ENCODE data around the gene PDGFB. TPM values are rescaled to one million over a fixed set of nuclear protein-coding genes. Genes with fewer than 3 reads are reported as not detected.

The PDGFB gene
- total RNA-seq, 2 donors from 2014 or later = 5.9 to 10.4 TPM

DNA sequence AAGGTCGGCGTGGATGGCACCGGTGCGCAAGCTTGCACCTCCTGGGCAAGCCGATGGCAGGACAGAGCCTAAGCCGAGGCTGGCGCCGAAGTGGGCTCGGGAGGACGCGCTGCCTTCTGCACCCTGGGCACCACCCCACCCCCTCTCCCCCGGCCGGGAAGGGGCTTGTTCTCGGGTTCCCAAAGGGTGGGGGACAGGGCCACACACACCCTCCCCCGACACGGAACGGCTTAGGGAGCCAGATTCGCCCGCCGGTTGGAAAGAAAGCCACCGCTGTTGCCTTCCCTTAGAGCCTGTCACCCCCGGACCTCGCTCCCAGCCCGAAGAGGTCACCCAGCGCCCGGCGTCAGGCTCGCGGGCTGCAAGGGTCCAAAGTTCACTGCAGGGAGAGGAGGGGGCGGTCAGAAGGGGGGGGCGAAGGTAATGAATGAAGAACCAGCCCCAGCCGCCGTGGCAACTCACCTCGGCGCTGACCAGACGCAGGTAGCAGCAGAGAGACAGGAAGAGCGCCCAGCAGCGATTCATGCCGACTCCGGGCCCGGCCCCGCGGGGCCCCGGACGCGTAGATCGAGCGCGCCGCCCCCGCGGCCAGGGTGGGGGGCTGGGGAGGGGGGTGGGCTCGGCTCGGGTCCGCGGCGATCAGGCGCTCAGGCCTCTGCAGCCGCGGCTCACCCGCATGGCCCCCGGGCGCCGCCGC lies 1.2 kb downstream of the PDGFB start:
- H3K4me1 Mint-ChIP-seq = peaks cover 16% of the 10 kb centered on the region
- Histone ChIP-seq H3K27ac (ENCODE audit: low read depth, low read length) (no peak overlapping the region), H3K36me3 (ENCODE audit: control insufficient read depth, insufficient read depth, low read length) (no peaks in the 10 kb centered on the region), H3K9ac (ENCODE audit: extremely low read depth, low read length, poor library complexity, severe bottlenecking) (peak overlapping the region; percentile 34), H3K9me3 (ENCODE audit: control insufficient read depth, low read length) (no peaks in the 10 kb centered on the region), H3K4me1 (ENCODE audit: control insufficient read depth, insufficient read depth, low read length) (no peaks in the 10 kb centered on the region), H3K27me3 (ENCODE audit: control insufficient read depth, insufficient read depth, low read length, poor library complexity, severe bottlenecking) (peaks cover 36% of the 10 kb centered on the region), H3K4me3 (ENCODE audit: low read length) (peak overlapping the region; percentile 71)
- no peak overlapping the region for H3K27ac Mint-ChIP-seq
- peak; percentile 78 for DNase-seq
- H3K9me3 Mint-ChIP-seq = no peaks in the 10 kb centered on the region
- H3K4me3 Mint-ChIP-seq = peak overlapping the region; percentile 76
- no peaks in the 10 kb centered on the region for H3K36me3 Mint-ChIP-seq (ENCODE audit: low read depth)
- WGBS, 2 experiments (ENCODE audit: insufficient coverage in 1 of 2, insufficient read length in 1 of 2) = 0 to 1% methylated on average over 15 to 60 of the region's 65 CpGs
- TF ChIP-seq, protein P1, sequence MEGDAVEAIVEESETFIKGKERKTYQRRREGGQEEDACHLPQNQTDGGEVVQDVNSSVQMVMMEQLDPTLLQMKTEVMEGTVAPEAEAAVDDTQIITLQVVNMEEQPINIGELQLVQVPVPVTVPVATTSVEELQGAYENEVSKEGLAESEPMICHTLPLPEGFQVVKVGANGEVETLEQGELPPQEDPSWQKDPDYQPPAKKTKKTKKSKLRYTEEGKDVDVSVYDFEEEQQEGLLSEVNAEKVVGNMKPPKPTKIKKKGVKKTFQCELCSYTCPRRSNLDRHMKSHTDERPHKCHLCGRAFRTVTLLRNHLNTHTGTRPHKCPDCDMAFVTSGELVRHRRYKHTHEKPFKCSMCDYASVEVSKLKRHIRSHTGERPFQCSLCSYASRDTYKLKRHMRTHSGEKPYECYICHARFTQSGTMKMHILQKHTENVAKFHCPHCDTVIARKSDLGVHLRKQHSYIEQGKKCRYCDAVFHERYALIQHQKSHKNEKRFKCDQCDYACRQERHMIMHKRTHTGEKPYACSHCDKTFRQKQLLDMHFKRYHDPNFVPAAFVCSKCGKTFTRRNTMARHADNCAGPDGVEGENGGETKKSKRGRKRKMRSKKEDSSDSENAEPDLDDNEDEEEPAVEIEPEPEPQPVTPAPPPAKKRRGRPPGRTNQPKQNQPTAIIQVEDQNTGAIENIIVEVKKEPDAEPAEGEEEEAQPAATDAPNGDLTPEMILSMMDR (conservative IDR thresholded peaks at IDR 0.05) = no peak
- peaks cover 44% of the 10 kb centered on the region for H3K27me3 Mint-ChIP-seq (ENCODE audit: insufficient read depth)

DNA sequence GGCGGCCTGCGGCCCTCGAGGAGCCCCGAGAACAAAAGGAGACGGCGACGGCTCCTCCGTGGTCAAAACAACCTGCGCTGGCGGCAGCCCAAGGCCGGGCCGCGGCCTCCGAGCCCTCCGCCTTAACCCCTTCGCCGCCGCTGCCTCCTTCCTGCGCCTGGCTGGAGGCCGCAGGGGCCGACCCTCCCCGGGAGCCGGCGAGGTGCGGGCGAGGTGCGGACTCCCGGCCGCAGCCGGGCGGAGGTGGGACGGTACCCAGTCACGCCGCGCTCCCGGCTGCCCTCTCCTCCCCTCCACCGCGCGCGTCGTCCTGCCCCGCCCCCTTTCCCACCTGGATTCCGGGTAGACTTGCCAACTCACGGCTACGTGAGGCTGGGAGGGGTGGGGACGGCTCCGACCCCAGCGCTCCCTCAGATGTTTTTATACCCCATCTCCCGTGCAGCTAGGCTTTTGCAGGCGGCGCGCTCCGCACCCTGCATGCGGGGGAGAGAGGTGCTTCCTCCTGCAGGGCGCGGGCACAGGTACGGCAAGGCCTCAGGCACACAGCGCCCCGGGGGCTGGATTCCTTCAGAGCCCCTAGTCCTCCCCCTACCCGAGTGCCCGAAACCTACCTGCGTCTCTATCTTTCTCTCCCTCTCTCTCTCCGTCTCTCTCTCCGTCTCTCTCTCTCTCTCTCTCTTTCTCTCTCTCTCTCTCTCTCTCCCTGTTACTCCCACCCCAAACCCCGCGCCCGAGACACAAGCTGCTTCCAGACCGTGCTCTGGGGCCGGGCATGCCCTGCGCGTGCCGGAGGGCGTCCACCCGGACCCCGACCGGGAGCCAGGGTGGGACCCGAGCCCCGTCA lies 2.0 kb downstream of the PDGFB start:
- 1% methylated on average over 36 to 78 of the region's 78 CpGs for WGBS, 2 experiments (ENCODE audit: insufficient coverage in 1 of 2, insufficient read length in 1 of 2)
- peak overlapping the region; percentile 71 for H3K4me3 ChIP-seq (ENCODE audit: low read length)
- H3K4me1 Mint-ChIP-seq = peaks cover 16% of the 10 kb centered on the region
- no peak overlapping the region for H3K27ac ChIP-seq (ENCODE audit: low read depth, low read length)
- peak overlapping the region; percentile 76 for H3K4me3 Mint-ChIP-seq
- H3K4me1 ChIP-seq (ENCODE audit: control insufficient read depth, insufficient read depth, low read length) = no peaks in the 10 kb centered on the region
- H3K9me3 ChIP-seq (ENCODE audit: control insufficient read depth, low read length) = no peaks in the 10 kb centered on the region
- no peaks in the 10 kb centered on the region for H3K9me3 Mint-ChIP-seq
- no peaks in the 10 kb centered on the region for H3K36me3 ChIP-seq (ENCODE audit: control insufficient read depth, insufficient read depth, low read length)
- peak overlapping the region; percentile 20 for H3K9ac ChIP-seq (ENCODE audit: extremely low read depth, low read length, poor library complexity, severe bottlenecking)
- H3K36me3 Mint-ChIP-seq (ENCODE audit: low read depth) = no peaks in the 10 kb centered on the region
- H3K27ac Mint-ChIP-seq = peak overlapping the region; percentile 26
- peaks cover 39% of the 10 kb centered on the region for H3K27me3 Mint-ChIP-seq (ENCODE audit: insufficient read depth)
- DNase-seq = peak; percentile 88
- peaks cover 36% of the 10 kb centered on the region for H3K27me3 ChIP-seq (ENCODE audit: control insufficient read depth, insufficient read depth, low read length, poor library complexity, severe bottlenecking)
- TF ChIP-seq, protein P1 (conservative IDR thresholded peaks at IDR 0.05) = peak; percentile 16

DNA sequence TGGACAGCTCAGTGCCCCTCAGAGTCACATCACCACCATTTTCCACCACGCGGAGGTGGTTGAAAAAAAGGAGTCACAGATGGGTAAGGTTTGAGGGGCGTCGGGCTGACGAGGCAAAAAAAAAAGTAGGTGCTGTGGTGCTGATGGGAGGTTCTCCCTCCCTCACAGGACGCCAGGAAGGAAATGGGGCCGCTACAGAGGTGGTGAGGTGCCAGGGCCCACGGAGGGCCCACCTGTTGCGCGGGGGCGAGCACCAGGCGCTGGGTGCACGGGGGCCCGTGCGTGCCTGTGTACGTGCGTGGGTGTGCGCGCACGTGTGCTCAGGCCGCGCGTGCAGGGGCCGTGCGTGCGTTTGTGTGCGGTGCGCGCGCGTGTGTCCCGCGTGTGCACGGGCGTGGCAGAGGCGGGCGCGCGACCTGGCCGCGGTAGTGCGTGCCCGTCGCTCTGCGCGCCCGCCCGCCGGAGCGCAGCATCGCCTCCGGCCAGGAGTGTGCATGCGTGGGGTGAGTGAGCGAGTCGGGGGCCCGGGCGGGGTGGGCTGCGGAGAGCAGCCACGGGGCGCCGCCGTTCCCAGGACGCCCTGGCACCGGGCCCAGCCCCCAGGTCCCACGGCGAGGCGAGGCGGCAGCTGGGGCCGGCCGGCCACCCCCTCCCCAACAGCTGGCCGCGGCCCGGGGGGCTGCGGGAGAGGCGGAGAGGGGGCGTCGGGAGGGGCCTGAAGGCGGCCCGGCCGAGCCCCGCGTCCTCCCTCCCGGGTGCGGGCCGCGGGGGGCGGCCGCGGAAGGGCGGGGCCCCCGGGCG lies 2.8 kb downstream of the PDGFB start:
- Mint-ChIP-seq H3K27me3 (ENCODE audit: insufficient read depth) (peaks cover 34% of the 10 kb centered on the region), H3K27ac (peak overlapping the region; percentile 85), H3K9me3 (no peaks in the 10 kb centered on the region), H3K4me1 (peaks cover 22% of the 10 kb centered on the region), H3K4me3 (peak overlapping the region; percentile 73), H3K36me3 (ENCODE audit: low read depth) (no peaks in the 10 kb centered on the region)
- no peak for DNase-seq
- Histone ChIP-seq H3K27me3 (ENCODE audit: control insufficient read depth, insufficient read depth, low read length, poor library complexity, severe bottlenecking) (peaks cover 36% of the 10 kb centered on the region), H3K4me3 (ENCODE audit: low read length) (no peak overlapping the region), H3K27ac (ENCODE audit: low read depth, low read length) (no peak overlapping the region), H3K4me1 (ENCODE audit: control insufficient read depth, insufficient read depth, low read length) (peaks cover 3% of the 10 kb centered on the region), H3K9me3 (ENCODE audit: control insufficient read depth, low read length) (no peaks in the 10 kb centered on the region), H3K36me3 (ENCODE audit: control insufficient read depth, insufficient read depth, low read length) (no peaks in the 10 kb centered on the region), H3K9ac (ENCODE audit: extremely low read depth, low read length, poor library complexity, severe bottlenecking) (no peak overlapping the region)
- TF ChIP-seq, protein P1 (conservative IDR thresholded peaks at IDR 0.05) = no peak
- 23 to 51% methylated on average over 17 to 92 of the region's 92 CpGs for WGBS, 2 experiments (ENCODE audit: insufficient coverage in 1 of 2, insufficient read length in 1 of 2)
